NCI-H128 (cell line): Measurements from ENCODE around the gene SLC37A1.

Experiments used
- DNase-seq: peaks from one replicate; lab custom pipeline; 2025; ENCODE audit not compliant: unreplicated experiment; lab: John Stamatoyannopoulos, UW

SLC37A1 gene

DNA sequence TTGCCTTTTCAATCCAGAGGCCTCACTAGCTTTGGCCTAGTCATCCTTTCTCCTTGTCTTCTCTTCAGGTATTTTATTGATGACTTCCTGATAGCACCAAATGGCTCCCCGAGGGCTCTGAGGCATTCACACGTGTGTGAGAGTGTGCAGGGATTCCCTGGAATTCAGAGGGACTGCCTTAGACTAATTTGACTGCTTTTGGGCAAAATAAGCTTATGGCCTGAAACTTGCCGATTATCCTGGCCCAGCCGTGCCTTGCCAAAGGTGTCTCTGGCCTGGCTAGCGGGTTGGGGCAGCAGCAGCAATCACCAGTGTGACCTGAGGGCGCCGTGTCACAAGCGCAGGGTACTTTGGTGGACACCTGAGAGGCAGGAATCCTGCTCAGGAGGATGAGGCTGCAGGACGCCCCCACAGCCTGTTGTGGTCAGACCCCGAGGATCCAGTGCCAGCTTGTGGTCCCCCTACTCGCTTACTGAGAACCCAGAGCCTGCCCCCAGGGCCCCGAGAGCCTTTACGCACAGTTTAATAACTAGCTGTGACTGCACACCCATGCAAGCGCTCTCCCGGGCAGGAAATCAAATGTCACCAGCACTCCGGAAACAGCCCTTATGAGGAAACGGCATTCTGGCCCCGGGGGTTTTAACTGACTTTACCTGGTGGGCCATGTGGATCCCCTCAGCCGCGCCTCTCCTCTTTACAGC is 76.9 kb downstream of the SLC37A1 start:
- DNase-seq: no peak

DNA sequence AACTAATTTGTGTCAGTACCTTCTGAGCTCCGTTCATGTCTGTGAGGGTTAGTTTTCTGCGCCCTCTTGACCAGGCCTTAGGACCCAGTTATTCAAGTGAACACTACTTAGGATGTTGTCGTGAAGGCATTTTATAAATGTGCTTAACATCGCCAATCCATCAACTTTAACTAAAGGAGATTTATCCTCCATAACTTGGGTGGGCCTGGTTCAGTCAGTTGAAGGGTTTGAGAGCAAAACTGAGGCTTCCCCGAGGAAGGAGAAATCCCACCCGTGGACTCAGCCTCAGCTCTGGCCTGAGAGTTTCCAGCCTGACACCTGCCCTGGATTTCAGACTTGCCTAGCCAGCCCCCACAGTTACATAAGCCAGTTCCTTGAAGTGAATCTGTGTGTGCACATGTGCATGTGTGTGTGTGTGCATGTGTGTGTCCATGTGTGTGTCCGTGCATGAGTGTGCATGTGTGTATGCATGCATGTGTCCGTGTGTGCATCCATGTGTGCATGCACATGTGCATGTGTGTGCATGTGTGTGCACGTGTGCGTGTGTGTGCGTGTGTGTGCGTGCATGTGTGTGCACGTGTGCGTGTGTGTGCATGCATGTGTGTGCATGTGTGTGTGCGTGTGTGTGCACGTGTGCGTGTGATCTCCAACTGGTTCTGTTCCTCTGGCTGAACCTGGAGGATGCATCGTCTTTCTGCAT is 77.7 kb downstream of the SLC37A1 start:
- DNase-seq: no peak

DNA sequence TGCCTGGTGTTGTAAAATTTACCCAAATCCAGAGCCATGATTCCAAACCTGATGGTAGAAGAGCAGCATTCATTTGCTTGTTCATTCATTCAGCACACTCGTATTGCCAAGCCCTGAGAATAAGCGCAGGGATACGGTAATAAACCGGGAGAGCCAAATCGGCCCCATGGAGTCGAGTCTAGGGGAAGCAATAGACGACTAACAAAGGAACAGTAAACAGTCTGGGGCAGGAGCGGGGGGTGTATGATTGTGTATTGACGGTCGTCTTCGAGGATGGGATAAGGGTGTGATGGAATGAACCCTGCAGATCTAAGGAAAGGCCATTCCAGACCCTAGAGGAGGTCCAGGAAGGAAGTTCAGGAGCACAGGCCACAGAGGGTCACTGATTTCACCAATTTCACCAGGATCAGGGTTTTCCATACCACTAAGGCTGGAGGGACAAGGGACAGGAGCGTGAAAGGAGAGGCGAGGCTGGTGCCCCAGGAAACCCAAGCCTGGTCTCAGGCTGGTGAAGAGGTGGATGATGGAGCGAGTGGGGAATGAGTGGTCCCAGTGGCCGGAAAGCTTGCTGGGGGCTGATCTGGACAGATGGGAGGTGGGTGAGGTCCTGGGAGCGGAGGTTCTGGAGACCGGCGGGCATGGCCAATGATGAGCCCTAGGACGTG is 78.6 kb downstream of the SLC37A1 start:
- DNase-seq: no peak

DNA sequence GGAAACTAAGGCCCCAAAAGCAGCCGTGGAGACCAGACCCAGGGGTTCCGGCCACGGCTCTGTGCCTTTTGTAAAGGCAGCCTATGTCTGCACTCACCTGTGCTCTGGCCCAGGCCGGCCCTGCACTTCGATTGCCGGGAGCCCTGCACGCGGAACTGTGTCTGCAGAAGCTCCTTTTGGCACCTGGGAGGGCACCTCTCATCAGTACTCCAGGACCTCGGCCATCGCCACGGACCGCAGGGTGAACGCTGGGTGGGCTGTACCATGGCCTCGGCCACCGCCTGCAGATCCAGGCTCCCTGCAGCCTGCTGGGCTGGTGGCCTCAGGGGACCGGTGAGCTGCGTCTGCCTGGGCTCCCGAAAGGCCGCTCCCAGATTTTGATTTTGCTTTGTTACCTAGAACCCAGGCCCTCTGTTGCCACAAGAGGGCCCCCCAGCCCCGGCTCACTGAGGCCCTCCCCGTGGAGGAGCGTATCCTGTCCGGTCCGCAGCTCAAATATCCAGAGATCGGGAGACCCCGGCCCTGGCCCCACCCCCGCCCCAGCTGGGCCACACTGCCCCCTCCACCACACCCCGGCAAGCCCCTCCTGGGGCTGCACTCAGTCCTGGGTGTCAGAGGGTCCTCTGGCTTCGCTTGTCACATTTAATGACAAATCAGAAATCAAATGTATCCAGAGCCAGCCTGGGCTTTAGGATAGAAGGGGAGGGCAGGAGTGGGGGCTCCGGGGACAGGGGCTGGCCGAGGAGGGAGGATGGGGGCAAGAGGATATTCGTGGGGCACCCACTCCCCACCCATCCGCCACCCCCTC is 79.6 kb downstream of the SLC37A1 start:
- DNase-seq: peak; percentile 8

DNA sequence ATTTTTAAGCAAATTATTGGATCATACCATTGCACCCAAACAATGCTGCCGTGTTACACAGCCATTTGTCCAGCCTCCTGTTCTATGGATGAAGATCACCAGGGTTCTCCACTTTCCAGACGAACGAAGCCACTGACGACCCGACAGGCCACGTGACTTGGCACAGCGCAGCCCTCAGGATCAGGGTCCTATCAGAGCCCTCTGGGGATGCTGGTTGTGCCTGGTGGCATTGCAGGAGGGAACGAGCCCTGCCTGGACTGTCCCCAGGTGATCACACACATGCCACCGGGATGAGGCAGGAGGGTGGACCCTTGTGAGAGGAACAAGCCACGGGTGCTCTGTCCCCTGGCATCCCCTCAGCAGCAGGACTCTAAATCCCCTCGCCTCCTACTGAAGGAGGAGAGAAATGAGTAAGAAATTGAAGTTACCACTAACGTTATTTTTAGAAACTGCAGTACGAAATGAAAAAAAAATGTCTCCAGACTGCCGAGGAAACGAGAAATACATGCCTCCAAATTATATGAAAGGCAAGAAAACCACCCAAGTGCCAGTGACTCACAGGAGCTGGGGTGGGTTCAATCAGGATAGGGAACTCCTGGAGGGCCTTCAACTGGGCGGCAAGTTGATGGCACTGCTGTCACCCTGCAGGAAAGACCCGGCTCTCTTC is 81.1 kb downstream of the SLC37A1 start:
- DNase-seq: no peak

DNA sequence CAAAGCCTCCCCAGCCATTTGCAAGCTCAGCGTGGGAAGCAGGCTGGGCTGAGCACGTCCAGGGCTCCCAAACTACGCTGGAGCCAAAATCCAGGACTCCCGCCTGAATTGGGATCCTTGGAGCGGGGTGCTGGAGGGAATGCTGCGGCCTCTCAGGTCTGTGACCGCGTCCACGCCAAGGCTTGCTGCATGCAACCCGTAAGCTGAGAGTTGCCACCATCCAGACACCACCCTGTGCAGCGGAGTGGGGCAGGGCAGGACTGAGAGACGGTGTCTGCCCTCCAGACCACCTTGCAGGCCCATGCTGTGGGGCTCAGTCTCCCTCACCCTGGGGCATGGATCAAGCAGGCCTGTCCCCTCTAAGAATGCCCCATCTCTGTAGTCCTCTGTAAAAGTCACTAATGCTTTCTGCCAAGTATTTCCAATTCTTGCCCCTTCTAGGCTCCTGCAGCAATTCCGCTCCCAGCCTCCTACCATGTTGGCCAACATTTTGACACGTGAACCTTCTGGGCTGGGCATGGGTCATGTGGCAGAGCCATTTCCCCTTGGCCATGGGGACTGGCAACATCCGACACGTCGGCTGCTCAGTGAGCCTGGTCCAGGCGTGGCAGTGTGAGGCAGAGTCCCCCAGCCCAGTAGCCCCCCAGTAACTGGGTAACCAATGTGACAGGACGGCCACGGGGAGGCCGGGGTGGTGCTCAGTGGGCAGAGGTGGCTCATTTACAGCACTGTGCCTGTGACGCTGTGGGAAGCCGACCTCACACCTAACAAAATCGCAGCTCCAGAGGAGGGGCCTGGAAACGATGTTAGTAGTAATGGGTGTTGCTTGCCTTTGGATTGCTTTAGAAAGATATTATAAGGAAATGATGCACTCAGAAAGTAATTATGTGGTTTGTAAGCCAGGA is 81.9 kb downstream of the SLC37A1 start:
- no peak for DNase-seq

DNA sequence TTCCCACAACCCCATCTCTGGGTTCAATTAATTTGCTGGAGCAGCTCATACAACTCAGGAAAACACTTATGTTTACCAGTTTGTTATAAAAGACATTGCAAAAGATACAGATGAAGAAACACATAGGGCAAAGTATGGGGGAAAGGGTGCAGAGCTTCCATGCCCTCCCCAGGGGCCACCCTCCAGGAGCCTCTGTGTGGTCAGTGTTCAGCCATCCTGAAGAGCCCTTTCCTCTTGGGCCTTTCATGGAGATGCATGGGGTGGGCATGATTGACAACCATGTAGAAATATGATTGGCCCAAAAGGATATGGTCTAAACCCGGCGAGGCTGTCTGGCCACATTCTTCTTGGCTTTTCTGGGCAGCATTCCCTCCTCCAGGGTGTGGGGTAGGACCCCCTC is 83.0 kb downstream of the SLC37A1 start:
- DNase-seq: no peak

DNA sequence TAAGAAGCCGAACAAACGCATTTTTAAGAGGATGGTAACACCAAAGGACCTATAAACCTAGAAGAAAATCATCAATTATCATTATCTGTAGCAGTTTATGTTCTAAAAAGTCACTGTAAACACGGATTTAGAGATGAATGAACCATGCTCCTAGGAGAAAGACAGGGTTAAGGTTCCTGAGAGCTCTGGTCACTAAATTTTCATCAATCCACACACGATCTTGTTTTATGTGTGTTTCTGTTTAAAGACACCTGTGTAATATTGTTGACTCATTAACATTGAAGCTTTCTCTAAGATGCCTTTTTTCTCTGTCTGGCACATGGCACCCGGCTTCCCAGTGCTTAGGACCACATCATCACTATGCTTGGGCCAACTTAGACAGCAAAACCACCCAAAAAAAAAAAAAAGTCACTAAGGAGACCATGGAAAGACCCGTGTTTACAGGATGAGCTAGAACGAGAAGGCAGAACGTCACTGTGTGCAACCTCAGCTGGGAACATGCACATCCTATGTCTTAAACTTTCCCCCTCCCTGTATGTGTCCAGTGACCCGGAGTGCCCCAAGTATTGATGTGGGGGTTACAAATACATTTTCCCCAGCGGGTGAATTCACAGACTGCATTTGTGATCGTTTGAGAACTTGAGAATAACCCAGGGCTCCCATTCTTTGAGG is 84.0 kb downstream of the SLC37A1 start:
- DNase-seq: no peak

DNA sequence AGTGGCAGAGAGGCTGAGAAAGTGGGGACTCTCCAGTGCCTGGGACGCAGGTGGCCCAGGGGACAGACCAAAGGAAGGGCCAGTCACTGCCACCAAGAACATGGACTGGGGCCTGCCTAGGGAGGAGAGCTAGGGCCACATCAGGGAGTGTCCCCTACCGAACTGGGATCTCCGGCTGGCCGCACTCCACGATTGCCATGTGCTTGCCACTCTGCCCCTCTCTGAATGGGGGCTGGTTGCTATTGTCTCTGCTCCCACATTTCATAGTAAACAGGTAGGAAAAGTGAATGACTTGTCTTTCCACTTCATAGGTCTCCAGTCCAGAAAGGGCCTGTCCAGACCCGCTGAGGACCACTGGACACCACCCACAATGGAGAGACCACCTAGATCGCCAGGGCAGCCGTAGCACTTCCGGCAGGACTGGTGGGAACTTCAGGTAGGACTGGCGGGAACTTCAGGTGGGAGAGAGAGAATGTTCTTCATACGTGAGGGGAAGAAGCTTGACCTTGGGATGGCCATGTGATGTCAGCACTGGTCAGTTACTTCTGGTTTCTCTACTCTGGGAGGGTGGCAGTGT is 84.6 kb downstream of the SLC37A1 start:
- DNase-seq: no peak

DNA sequence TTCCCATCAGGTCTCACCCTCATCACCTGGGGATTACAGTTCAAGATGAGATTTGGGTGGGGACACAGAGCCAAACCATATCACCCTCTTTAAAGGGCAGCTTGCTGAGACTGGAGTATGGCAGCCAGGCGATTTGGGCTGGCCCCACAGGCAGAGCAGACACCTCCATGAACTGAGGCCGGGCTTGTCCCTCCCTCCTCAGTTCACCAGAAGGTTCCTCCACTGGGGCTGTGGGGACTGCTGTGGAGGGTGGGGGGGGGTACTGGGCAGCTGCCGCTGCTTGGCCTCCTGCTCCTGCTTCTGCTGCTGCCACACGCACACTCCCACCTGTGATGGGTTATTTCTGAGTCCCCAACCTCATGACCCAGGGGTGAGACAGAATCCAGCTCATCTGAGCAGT is 85.8 kb downstream of the SLC37A1 start:
- DNase-seq: no peak

DNA sequence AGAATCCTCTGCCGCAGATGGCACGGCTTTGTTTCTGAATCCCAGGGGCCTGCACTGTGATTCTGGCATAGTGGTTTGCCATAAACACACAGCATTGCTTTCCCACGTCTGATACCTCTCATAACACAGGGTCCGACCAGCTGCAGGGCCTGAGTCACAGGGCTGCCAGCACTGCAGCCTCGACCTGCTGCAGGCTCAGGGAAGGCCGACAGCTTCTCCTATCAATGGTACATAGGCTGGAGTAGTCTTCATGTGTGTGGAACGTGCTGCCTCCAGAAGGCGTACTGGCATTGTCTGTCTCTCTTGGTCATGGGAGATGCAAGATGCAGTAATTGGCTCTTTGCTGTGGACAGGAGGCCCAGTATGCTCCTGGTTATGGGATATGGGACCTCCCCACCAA is 86.3 kb downstream of the SLC37A1 start:
- DNase-seq: no peak

DNA sequence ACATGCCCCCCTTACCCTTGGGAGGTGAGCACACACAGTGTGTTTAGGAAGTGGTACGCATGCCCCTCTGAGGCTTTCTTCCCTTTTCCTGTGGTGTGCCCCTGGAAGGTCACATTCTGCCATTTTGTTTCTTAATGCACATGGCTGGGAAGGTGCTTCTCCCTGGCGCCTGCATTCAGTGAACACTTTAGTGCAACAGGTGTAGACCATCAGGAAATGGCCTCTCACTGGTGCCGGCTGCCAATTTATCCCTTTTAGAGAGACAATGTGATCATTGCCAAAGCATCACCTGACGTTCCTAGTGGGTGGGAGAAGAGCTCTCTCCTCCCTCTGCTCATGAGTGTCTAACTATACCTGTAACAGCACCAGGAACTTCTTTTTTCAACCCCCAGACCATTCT is 88.0 kb downstream of the SLC37A1 start:
- DNase-seq: no peak

DNA sequence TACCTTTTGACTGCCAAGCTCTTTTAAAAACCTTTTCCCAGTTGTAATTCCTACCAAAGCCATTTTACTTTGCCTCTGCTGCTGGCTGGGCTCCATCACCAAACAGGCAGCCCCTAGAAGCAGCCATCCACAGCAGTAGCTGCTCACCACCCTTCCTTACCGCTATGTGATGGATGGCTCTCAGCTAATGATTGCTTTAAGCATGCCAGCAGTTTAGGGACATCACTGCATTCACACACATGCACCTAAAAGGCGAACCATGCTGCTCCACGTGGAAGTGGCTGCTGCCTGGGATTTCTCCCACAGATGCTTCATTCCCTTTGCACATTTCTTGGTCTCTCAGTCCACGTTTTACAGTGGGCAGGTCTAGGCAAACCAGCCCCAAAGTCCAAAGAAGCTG is 93.5 kb downstream of the SLC37A1 start:
- DNase-seq: no peak

DNA sequence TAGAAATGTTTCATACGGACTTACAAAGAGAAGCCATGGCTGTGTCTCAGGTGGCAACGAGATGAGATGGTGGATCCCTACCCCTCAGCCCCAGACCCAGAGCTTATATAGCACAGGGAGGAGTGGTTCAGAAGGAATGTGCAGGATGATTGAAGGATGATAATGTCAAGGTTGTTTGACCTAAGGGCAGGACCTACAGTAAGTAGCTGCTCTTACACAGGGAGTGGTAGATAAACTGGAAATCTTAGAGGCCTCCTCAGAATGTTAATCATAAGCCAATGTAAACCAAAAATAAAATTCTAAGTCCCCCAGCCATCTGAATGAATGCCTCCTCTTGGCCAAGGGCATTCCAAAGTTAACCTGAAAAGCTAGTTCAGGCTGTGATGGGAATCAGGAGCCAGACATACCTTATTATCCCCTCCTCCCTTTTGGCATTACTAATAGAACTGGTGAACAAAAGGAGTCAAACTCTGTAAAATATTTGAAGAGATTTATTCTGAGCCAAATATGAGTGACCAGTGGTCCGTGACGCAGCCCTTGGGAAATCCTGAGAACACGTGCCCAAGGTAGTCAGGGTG is 94.0 kb downstream of the SLC37A1 start:
- DNase-seq: no peak

DNA sequence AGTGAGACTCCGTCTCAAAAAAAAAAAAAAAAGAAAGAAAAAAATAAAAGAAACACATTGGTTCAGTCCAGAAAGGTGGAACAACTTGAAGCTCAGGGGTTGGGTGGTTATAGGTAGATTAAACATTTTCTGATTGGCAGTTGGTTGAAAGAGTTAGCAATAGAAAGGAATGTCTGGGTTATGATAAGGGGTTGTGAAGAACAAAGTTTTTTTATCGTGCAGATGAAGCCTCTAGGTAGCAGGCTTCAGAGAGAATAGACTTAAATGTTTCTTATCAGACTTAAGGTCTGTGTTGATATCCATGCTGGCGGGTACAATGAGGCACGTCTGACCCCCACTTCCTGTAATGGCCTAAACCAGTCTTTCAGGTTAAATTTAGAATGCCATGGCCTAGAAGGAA is 94.8 kb downstream of the SLC37A1 start:
- DNase-seq: no peak

DNA sequence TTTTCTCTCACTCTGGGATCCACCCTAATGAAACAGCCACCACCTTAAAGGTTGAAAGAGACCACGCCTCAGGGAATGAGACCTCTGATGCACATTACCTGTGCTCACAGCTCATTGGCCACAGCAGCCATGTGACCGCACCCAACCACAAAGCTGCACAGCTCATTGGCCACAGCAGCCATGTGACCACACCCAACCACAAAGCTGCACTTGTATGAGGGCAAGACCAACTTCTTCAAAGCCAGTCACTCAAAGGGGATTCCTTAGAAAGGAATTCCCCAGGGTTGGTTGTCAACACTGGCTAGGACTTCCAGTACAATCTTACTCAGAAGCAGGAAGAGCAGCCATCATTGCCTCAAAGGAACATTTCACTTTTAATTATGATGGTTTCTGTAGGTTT is 96.2 kb downstream of the SLC37A1 start:
- DNase-seq: no peak

DNA sequence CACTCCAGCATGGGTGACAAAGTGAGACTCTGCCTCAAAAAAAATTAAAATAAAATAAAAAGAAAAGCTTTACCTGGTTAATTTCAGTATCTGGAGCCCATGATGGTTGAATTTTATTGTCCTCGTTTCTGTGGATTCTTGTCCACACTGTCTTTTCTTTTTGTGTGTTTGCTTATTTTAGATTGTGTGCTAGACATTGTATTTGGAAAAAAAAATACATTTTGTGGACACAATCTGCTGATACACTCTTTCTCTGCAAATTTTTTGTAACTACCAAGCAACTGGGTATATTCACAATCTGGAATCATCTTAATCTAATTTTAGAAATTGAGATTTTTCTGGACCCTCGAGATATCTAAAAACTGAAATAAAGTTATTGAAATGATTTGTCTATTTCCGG is 98.2 kb downstream of the SLC37A1 start:
- no peak for DNase-seq

DNA sequence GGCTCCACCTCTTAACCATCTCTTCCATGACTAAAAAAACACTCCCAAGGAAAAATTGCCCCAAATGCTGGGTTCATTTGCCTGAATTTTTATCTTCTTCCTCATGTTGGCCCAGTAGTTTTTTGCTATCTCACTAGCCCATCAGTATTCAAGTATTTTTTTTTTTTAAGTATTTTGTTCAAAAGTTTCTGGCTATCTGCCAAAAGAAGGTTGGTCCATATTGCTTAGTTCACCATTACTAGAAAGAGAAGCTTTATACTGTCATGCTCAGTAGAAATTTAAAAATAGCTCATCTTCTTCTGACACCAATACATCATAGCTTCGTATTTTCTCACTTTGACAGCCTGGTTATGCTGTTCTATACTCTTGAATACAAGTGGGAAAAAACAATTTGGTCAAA is 98.7 kb downstream of the SLC37A1 start:
- DNase-seq: no peak

DNA sequence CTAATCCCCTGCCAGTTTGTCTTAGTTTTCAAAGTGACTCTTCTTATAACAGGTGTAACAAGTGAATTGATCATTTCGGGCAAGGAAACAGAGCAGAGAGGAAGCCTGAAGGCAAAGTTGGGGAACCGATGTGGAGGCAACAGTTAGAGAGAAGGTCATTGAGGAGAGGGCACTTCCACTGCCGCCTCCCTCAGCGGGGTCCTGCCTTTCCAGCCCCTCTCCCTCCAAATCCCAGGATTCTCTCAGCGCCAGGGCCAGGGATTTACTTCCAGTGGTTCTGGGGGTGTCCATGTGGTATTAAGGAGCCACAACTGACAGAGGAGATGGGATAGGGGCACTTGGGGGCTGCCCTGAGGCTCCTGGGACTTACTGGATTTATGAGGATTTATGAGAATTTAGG is 100.1 kb downstream of the SLC37A1 start:
- no peak for DNase-seq
